Embryonic facial prominence (tissue), 1 donor: Measurements from ENCODE around the gene VWA2.

Experiments
- DNase-seq: peaks from one replicate; pipeline ENCODE4 v3.0.0-alpha.2; 2016; ENCODE audit errors: extremely low spot score

The VWA2 gene

GRCh38 chr10:114274616-114275453 is 35.8 kb downstream of the VWA2 start:
- DNase-seq = no peak

- no peak for DNase-seq
These were observed 37.0 kb downstream of the VWA2 start for GRCh38 chr10:114276066-114276465.

- no peak for DNase-seq
These were observed 37.6 kb downstream of the VWA2 start for GRCh38 chr10:114276671-114277070.

GRCh38 chr10:114278140-114278883 is 39.3 kb downstream of the VWA2 start:
- no peak for DNase-seq

- no peak for DNase-seq
These were observed 39.8 kb downstream of the VWA2 start for GRCh38 chr10:114278884-114279191.

- DNase-seq = no peak
These were observed 40.2 kb downstream of the VWA2 start for GRCh38 chr10:114279289-114279688.

- no peak for DNase-seq
These were observed 41.0 kb downstream of the VWA2 start for GRCh38 chr10:114279901-114280644.

GRCh38 chr10:114281006-114281405 is 42.0 kb downstream of the VWA2 start:
- DNase-seq = no peak

- DNase-seq = no peak
These were observed 42.4 kb downstream of the VWA2 start for GRCh38 chr10:114281461-114281860.

- DNase-seq = no peak
These were observed 43.5 kb downstream of the VWA2 start for GRCh38 chr10:114282526-114282925.

- DNase-seq = no peak
These were observed 44.0 kb downstream of the VWA2 start for GRCh38 chr10:114283091-114283490.

- no peak for DNase-seq
These were observed 44.6 kb downstream of the VWA2 start for GRCh38 chr10:114283535-114284234.

- DNase-seq = no peak
These were observed 45.5 kb downstream of the VWA2 start for GRCh38 chr10:114284346-114285071.

GRCh38 chr10:114285961-114286441 is 46.9 kb downstream of the VWA2 start:
- no peak for DNase-seq

- no peak for DNase-seq
These were observed 47.9 kb downstream of the VWA2 start for GRCh38 chr10:114286921-114287320.

GRCh38 chr10:114288424-114289095 is 49.5 kb downstream of the VWA2 start:
- no peak for DNase-seq

GRCh38 chr10:114289096-114289436 is 50.0 kb downstream of the VWA2 start:
- no peak for DNase-seq

GRCh38 chr10:114290038-114290437 is 51.0 kb downstream of the VWA2 start:
- DNase-seq = no peak

GRCh38 chr10:114291076-114291475 is 52.0 kb downstream of the VWA2 start:
- no peak for DNase-seq

- DNase-seq = no peak
These were observed 52.5 kb downstream of the VWA2 start for GRCh38 chr10:114291516-114291915.

GRCh38 chr10:114293075-114293474 is 54.0 kb downstream of the VWA2 start:
- no peak for DNase-seq
